Measurements from ENCODE around the gene EIF2S1.
"Not testable (repeated sequence)": the region's sequence is repeated elsewhere in the genome, so short reads cannot be mapped to it uniquely, and the experiment has no call there.

Gene EIF2S1

DNA sequence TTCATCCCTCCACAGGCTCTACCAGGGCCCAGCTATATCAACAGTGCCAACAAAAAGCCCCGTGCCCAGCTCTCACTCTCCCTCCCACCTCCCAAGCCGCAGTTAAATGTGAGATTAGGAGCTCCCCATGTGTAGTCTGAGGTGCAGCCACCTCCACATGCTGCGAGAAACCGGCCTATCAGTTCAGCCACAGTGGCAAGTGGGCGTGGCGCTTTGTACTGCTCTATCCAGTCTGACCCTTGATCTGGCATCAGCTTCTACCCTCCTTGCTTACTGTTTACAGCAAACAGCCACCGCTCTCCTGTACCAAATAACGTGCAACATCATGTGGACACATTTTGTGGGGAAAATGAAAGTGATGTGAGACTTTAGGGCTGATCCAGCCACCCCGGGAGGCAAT lies 50.2 kb downstream of the EIF2S1 start:
- in situ Hi-C loops (cut with HindIII; ENCODE audit: low sequenced_read_pairs): no loop called here
- no peak for DNase-seq (ENCODE audit: low read depth)
- TF ChIP-seq, protein P1, sequence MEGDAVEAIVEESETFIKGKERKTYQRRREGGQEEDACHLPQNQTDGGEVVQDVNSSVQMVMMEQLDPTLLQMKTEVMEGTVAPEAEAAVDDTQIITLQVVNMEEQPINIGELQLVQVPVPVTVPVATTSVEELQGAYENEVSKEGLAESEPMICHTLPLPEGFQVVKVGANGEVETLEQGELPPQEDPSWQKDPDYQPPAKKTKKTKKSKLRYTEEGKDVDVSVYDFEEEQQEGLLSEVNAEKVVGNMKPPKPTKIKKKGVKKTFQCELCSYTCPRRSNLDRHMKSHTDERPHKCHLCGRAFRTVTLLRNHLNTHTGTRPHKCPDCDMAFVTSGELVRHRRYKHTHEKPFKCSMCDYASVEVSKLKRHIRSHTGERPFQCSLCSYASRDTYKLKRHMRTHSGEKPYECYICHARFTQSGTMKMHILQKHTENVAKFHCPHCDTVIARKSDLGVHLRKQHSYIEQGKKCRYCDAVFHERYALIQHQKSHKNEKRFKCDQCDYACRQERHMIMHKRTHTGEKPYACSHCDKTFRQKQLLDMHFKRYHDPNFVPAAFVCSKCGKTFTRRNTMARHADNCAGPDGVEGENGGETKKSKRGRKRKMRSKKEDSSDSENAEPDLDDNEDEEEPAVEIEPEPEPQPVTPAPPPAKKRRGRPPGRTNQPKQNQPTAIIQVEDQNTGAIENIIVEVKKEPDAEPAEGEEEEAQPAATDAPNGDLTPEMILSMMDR (IDR thresholded peaks at IDR 0.05; ENCODE audit: low read depth, low read length, missing control alignments): no peak
- no peak overlapping the region for H3K4me3 ChIP-seq (ENCODE audit: low read depth, low read length)

DNA sequence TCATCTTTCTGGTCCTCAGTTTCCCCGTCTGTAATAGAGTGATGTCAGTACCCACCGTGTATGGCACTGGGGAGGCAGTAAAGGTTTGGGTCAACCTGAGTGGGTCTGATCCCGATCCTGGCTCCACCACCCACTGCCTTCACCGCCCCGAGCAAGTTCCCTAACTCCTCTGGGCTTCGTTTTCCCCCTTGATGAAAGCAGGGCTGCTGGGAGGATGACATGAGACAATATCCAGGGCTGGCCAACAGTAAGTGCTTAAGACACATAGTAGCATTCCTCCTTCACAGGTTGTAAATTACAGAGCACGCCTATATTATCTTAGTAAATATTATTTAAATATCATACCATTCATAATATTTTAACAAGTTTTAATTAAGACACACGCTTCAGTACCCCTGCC lies 51.2 kb downstream of the EIF2S1 start:
- TF ChIP-seq, protein P1 (IDR thresholded peaks at IDR 0.05; ENCODE audit: low read depth, low read length, missing control alignments): no peak
- peak overlapping the region; percentile 42 for H3K4me3 ChIP-seq (ENCODE audit: low read depth, low read length)
- in situ Hi-C loops (cut with HindIII; ENCODE audit: low sequenced_read_pairs): no loop called here
- DNase-seq (ENCODE audit: low read depth): no peak

DNA sequence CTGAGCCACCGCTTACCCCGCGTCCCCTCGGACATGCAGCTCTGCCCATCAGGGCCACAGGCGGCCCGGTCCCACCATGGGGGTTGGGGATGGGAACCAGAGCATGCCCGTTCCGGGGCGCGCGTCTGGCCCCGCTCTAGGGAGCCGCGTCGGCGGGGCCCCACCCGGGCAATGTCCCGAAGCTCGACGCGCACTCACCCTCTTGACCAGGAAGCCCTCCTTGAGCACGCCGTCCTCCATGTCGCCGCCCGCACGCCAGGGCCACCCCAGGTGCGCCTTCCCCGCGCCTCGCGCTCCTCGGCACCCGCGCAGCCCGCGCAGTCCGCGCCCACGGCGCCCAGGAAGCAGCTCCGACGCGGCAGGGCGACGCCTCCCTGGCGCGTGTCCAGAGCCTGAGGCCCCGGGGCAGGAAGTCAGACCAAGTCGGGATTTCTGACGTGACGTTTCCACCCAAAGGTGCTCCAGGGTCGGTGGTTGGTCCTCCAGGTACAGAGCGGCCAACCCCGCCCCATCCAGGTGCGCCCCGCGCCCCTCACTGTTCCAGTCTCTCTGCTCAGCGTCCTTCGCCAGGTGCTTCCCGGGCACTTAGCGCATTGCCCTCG lies 51.8 kb downstream of the EIF2S1 start, which contains the start of gene PLEK2:
TSS of gene PLEK2 (minus strand) at position 346 of the 602 bp plus-strand sequence. CDS start at position 240, 106 bp downstream.
- in situ Hi-C loops (cut with HindIII; ENCODE audit: low sequenced_read_pairs): no loop called here
- TF ChIP-seq, protein P1 (IDR thresholded peaks at IDR 0.05; ENCODE audit: low read depth, low read length, missing control alignments): no peak
- peak within 1 kb of the TSS; percentile 42 for H3K4me3 ChIP-seq (ENCODE audit: low read depth, low read length)
- no peak for DNase-seq (ENCODE audit: low read depth)

DNA sequence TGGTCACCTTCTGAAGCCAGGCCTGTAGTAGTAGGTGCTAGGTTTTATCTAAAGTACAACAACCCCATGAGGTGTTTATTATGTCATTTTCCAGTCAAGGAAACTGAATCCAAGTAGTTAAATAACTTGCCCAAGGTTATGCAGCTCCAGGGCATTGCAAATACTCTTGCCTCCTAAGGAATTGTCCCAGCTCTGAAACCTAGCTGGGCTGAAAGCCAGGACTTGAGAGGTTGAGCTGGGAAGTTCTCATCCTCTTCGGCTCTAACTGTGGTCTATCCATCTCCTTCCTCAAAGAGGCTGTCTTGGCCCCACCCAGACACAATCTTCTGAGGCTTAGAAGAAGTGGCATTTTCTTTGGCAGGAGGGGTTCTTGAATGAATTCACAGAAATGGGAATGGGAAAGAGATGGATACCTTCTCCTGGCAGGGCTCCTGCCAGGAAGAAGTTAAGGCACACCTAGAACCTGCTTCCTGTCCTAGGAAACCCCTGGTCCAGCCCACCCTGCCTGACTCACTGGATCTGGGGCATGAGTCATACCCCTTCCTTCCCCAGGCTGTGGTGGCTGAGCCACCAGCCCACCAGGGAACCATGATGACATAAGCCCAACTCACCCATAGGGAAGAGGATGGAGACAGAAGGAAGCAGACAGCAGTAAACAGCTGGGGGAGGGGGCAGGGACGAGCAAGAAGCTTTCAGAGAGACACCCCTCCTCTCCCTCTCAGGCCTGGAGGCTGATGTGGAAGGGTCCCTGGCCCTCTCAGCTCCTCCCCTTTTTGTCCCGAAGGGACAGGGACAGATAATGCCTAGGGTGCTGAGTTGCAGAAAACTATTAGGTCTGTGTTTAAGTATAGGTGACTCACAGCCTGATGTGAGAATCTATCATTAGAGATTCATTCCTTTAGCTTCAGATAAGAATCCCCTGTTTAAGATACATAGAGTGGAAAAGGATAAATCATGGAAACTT lies 54.0 kb downstream of the EIF2S1 start:
- TF ChIP-seq, protein P1 (IDR thresholded peaks at IDR 0.05; ENCODE audit: low read depth, low read length, missing control alignments): no peak
- in situ Hi-C loops (cut with HindIII; ENCODE audit: low sequenced_read_pairs): no loop called here
- DNase-seq (ENCODE audit: low read depth): peak; percentile 34
- no peak overlapping the region for H3K4me3 ChIP-seq (ENCODE audit: low read depth, low read length)

DNA sequence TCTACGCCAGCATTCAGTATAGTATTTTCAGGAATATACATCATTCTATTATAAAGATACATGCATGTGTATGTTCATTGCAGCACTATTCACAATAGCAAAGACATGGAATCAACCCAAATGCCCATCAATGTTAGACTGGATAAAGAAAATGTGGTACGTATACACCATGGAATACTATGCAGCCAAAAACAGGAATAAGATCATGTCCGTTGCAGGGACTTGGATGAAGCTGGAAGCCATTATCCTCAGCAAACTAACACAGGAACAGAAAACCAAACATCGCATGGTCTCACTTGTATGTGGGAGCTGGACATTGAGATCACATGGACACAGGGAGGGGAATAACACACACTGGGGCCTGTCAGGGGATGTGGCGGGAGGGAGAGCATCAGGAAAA lies 55.5 kb downstream of the EIF2S1 start:
- not testable (repeated sequence) for DNase-seq (ENCODE audit: low read depth); H3K4me3 ChIP-seq (ENCODE audit: low read depth, low read length)
- in situ Hi-C loops (cut with HindIII; ENCODE audit: low sequenced_read_pairs): loop anchor here (5.0 kb wide), 1 partner anchor 107 kb away; no protein-coding TSS in a partner anchor

DNA sequence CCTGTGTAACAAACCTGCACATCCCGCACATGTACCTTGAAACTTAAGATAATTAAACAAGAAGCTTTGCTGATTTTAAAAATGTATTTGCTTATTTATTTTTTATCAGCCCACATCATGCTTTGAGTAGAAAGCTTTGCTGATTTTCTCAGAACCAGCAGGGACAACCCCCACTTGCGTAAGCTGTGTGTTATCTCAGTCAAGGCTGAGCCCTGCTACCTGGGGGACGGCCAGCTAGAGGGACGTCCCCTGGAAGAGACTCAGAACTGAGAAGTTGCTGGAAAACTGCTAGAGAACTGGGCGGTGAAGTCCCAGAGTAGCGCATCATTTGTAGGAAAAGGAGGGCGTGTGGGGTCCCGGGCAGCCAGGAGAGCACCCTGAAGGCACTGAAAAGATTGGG lies 56.0 kb downstream of the EIF2S1 start:
- no peak overlapping the region for H3K4me3 ChIP-seq (ENCODE audit: low read depth, low read length)
- TF ChIP-seq, protein P1 (IDR thresholded peaks at IDR 0.05; ENCODE audit: low read depth, low read length, missing control alignments): no peak
- DNase-seq (ENCODE audit: low read depth): no peak
- in situ Hi-C loops (cut with HindIII; ENCODE audit: low sequenced_read_pairs): loop anchor here (5.0 kb wide), 1 partner anchor 106 kb away; no protein-coding TSS in a partner anchor
